Stimulated activated CD8-positive, alpha-beta memory T cell treated with anti-CD3 and anti-CD28 coated beads, Interleukin-7, amount 100 ng/mL, for 24 hours (primary cell): ENCODE data around the gene LARP4.

Source experiments
- DNase-seq: peaks from one replicate; pipeline ENCODE4 v3.0.0-alpha.2; 2020; ENCODE audit warnings: low read depth

The LARP4 gene

GRCh38 chr12:50525422-50525821, 124.7 kb downstream of the LARP4 start:
- DNase-seq = no peak

- no peak for DNase-seq
These were observed 126.7 kb downstream of the LARP4 start for GRCh38 chr12:50527359-50527726.

- DNase-seq = no peak
These were observed 128.1 kb downstream of the LARP4 start for GRCh38 chr12:50528800-50529199.

GRCh38 chr12:50529345-50529744, 128.7 kb downstream of the LARP4 start:
- DNase-seq = no peak
